ENCODE results near the gene STRN.
"Not testable (repeated sequence)": the region's sequence is repeated elsewhere in the genome, so short reads cannot be mapped to it uniquely, and the experiment has no call there.

STRN gene

DNA sequence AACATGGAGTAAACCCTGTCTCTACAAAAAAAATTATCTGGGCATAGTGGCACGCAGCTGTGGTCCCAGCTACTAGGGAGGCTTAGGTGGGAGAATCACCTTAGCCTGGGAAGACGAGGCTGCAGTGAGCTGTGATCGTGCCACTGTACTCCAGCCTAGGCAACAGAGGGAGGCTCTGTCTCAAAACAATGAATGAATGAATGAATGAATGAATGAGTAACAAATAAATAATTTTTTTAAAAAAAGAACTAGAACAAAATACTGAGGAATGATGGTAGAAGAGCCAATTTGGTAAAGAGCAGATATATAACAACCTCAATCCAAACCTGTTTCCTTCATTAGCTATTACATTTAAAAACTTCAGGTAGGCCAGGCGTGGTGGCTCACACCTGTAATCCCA lies 60.1 kb downstream of the STRN start:
- DNase-seq: no peak

- no peak for DNase-seq
These were observed 61.7 kb downstream of the STRN start for GRCh38 chr2:36904636-36905035.

GRCh38 chr2:36902385-36903120 lies 63.8 kb downstream of the STRN start:
- DNase-seq: no peak

- no peak for DNase-seq
These were observed 73.5 kb downstream of the STRN start for GRCh38 chr2:36892805-36893204.

- no peak for DNase-seq
These were observed 76.5 kb downstream of the STRN start for GRCh38 chr2:36889795-36890194.

GRCh38 chr2:36887095-36887494 lies 79.2 kb downstream of the STRN start:
- not testable (repeated sequence) for DNase-seq

DNA sequence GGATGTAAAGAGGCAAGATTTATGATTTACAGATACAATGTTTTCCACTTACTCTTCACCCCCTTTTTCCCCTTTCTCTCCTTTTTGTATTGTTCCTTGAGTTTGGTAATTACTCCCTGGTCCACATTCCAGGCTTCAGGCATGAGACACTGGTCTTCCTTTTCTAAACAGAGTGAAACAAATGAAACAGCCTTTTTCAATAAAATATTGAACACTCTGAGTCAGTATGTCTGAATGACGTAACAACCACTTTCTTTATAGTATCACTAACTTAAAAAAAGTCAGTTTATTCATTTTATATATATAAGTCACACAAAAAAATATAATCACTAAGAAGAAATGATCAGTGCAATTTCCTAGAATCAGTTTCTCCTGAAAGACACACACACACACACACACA lies 79.7 kb downstream of the STRN start:
- no peak for DNase-seq

- DNase-seq: no peak
These were observed 80.7 kb downstream of the STRN start for GRCh38 chr2:36885605-36886004.

DNA sequence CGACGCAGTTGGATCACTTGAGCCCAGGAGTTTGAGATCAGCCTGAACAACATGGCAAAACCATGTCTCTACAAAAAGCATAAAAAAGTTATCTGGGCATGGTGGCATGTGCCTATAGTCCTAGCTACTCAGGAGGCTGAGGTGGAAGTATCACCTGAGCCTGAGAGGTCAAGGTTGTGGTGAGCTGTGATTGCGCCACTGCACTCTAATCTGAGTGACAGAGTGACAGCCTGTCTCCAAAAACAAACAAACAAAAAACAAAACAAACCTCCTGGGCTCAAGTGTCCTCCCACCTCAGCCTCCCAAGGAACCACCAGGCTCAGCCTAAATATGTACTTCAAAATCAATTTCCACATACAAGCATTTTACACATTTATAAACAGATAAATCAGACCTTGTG lies 83.8 kb downstream of the STRN start:
- DNase-seq: no peak

DNA sequence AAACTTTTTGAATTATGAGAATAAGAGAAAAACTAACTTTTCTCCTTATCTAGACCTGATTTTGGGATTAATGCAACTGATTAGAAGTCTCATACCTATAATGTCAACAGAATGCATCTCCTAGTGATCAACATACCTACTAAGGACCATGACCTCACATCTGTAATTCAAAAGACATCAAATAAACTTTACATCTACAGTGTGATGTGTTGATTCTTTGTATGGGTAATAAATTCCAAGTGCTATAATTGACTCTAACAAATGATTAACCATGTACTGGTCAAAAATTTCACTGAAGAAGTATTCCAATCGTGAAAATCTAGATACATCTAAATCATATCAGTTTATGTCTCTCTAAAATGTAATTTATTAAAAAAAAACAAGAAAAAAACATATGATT lies 84.5 kb downstream of the STRN start:
- no peak for DNase-seq

DNA sequence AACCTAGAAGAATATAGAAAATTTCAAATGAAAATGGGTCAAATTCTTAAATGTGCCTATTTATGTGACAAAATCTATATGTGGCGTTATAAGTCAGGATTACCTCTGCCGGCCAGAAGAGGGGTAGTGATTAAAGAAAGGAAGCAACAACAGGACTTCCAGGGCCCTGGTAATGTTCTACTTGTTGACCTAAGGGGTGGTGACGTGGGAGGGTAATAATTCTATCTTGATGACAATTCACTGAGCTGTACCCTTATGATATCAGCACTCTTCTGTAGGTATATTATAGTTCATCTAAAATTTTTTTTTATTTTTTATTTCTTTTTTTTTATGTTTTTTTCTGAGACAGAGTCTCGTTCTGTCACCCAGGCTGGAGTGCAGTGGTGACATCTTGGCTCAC lies 87.9 kb downstream of the STRN start:
- no peak for DNase-seq

DNA sequence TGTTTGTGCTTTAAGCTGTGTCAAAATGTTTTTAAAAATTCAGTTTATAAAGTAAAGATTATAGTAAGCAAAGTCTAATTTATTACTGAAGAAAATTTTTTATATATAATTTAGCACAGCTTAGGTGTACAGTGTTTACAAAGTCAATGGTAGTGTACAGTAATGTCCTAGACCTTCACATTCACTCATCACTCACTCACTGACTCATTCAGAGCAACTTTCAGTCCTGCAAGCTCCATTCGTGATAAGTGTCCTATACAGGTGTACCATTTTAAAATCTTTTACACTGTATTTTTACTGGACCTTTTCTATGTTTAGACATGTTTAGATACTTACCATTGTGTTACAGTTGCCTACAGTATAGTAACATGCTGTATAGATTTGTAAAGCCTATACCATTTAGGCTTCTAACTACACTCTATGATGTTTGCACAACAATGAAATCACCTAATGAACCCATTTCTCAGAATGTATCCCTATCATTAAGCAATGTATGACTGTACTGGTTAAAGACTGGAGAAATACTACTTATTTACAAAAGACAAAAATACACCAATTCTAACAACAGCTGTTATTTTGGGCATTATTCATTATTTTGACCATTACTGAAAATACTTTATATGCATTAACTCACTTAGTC lies 95.1 kb downstream of the STRN start:
- DNase-seq: no peak

GRCh38 chr2:36869606-36870005 lies 96.7 kb downstream of the STRN start:
- no peak for DNase-seq

DNA sequence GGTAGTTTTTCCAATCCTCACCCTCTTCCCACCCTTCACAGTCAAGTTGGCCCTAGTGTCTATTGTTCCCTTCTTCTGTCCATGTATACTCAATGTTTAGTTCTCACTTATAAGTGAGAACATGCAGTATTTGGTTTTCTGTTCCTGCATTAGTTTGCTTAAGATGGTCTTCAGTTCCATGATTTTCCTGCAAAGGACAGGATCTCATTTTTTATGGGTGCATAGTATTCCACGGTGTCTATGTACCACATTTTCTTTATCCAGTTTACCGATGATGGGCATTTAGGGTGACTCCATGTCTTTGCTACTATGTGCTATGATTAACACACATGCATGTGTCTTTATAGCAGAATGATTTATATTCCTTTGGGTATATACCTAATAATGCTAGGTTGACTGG lies 104.4 kb downstream of the STRN start:
- no peak for DNase-seq

DNA sequence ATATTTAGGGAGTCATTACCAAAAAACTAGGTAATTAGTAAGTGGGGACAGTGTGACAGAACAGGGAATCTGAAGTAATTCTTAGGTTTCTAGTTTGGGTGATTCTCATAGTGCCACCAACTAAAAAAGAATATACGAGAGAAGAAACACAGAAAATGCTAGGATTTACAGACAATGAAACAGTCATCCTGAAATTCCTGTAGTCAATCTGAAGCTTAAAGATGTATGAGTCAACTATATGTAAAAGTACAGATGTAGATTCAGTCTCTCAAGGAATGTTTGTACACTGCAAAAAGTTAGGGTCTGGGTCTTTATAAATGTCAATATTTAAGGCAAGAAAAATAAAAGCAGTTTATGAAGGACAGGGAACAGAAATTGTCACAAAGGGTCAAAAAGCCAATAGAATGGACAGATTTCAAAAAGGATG lies 107.0 kb downstream of the STRN start:
- no peak for DNase-seq

GRCh38 chr2:36858551-36859365 lies 107.6 kb downstream of the STRN start:
- DNase-seq: no peak

GRCh38 chr2:36857713-36858112 lies 108.6 kb downstream of the STRN start:
- DNase-seq: no peak

GRCh38 chr2:36855429-36855828 lies 110.9 kb downstream of the STRN start:
- no peak for DNase-seq

GRCh38 chr2:36854241-36854640 lies 112.1 kb downstream of the STRN start:
- no peak for DNase-seq

- DNase-seq: no peak
These were observed 117.1 kb downstream of the STRN start for GRCh38 chr2:36849265-36849664.

DNA sequence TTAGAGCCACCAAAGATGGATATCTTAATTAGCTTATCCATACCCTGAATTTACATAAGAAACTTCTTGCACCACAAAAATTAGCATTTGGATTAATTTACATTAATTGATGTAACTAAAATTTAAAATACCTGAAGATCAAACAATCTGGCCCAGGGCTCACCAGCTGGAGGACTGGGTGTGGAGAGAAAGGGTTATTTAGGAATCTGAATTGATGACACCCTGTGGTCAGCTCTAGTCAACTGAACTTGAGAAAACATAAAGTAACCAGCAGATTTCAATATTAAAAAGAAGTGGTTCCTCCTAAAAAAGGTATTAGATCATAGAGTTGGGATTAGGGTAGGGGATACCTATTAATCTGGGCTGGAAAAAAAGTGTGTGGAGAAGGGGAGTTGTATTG lies 122.5 kb downstream of the STRN start:
- no peak for DNase-seq

DNA sequence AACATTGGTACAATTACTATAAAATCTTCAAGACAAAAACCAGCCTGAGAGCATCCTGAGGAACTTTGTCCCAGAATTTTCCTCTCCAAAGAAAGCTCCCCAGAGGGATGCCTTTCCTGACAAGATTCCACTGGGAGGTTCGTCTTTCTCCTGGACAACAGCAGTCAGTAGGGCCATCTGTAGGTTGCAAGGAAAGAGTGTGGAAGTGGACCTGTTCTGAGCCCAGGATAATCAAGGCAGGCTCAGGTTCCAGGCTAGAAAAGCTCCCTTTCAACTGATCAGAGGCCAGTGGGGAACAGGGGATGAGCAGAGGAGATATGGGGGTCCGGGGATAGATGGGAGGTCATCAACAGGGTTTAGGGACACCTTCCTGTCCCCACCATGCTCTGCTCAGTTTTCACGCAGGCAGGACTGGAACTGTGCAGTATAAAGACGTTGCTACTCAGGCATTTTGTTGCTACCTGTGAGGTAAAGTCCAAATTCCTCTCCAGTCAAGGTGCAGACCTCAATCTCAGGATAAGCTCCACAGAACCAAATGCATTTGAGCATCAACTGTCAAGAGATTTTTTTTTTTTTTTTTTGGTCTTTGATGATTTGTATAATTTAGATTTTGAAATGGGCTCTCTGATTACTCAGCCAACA lies 126.2 kb downstream of the STRN start:
- no peak for DNase-seq

- DNase-seq: no peak
These were observed 131.4 kb downstream of the STRN start for GRCh38 chr2:36834731-36835524.

Data from activated effector memory CD4-positive, alpha-beta T cell treated with Interleukin-2 at 50 U/mL for 16 hours (primary cell).